PC-9 (cell line): ENCODE measurements around the gene AP3B1. TPM values are rescaled to one million over a fixed set of nuclear protein-coding genes. Genes with fewer than 3 reads are reported as not detected.

Source experiments
- Bru-seq: library from RNA; stranded (reverse); fragments of 400-500 nt; gene quantifications from one replicate; lab custom pipeline; 2021; lab: Mats Ljungman, UMichigan
- BruChase-seq, 2 experiments: library from RNA; stranded (reverse); fragments of 400-500 nt; gene quantifications; one replicate each; lab custom pipeline; 2021; lab: Mats Ljungman, UMichigan
- BruUV-seq: library from RNA; stranded (reverse); fragments of 400-500 nt; replicated peaks from 2 replicates; lab custom pipeline; 2021; lab: Mats Ljungman, UMichigan
- CTCF ChIA-PET: fragments of 300-600 bp; sonication (Branson Sonifier 250); formaldehyde crosslinking; loops from one replicate; lab custom pipeline; 2022; ENCODE audit warnings: antibody characterized with exemption; lab: Charles Lee
- POLR2A ChIA-PET: fragments of 300-600 bp; sonication (Branson Sonifier 250); formaldehyde crosslinking; loops from one replicate; lab custom pipeline; 2022; ENCODE audit warnings: antibody characterized with exemption; ENCODE audit not compliant: unreplicated experiment; lab: Charles Lee
- DNase-seq, 2 experiments: peaks; one replicate each; pipeline versions ENCODE4 v3.0.0 to v3.0.0-alpha.2; 2015 to 2022; ENCODE audit warnings: mixed read lengths in 1 of 2
- H2AFZ ChIP-seq: fragments of 200-600 bp; sonication (generic); 2 replicates; pipeline ENCODE4 v1.8.1; 2017; ENCODE audit warnings: antibody characterized with exemption
- H3F3A ChIP-seq: fragments of 200-600 bp; sonication (generic); 2 replicates; pipeline ENCODE4 v1.8.1; 2017; ENCODE audit warnings: antibody characterized with exemption, mild to moderate bottlenecking, low read depth; ENCODE audit not compliant: insufficient read depth
- H3K27ac ChIP-seq: fragments of 200-600 bp; sonication (generic); 2 replicates; pipeline ENCODE4 v1.6.1; 2016; ENCODE audit warnings: mixed run types
- H3K27me3 ChIP-seq: fragments of 200-600 bp; sonication (generic); 2 replicates; pipeline ENCODE4 v1.6.1; 2016; ENCODE audit warnings: low read depth, mixed run types; ENCODE audit not compliant: insufficient read depth
- H3K36me3 ChIP-seq: fragments of 200-600 bp; sonication (generic); 2 replicates; pipeline ENCODE4 v1.6.1; 2016; ENCODE audit warnings: low read depth, mixed run types
- H3K4me1 ChIP-seq: fragments of 200-600 bp; sonication (generic); replicated peaks from 2 replicates; pipeline ENCODE4 v1.6.1; 2016; ENCODE audit warnings: mixed run types; ENCODE audit not compliant: insufficient read depth
- H3K4me2 ChIP-seq: fragments of 200-600 bp; sonication (generic); 2 replicates; pipeline ENCODE4 v1.6.1; 2017; ENCODE audit warnings: mixed run types
- H3K4me3 ChIP-seq: fragments of 200-600 bp; sonication (generic); 2 replicates; pipeline ENCODE4 v1.6.1; 2016; ENCODE audit warnings: mixed run types
- H3K79me2 ChIP-seq: fragments of 200-600 bp; sonication (generic); 2 replicates; pipeline ENCODE4 v1.6.1; 2017; ENCODE audit warnings: low read depth, mixed run types
- H3K9me2 ChIP-seq: fragments of 200-600 bp; sonication (generic); 2 replicates; pipeline ENCODE4 v1.8.1; 2017; ENCODE audit warnings: mild to moderate bottlenecking; ENCODE audit not compliant: insufficient read depth
- H3K9me3 ChIP-seq: fragments of 200-600 bp; sonication (generic); 2 replicates; pipeline ENCODE4 v1.8.1; 2016; ENCODE audit warnings: low read depth; ENCODE audit not compliant: insufficient read depth
- H4K20me1 ChIP-seq: fragments of 200-600 bp; sonication (generic); 2 replicates; pipeline ENCODE4 v1.8.1; 2017; ENCODE audit not compliant: insufficient read depth
- EZH2 ChIP-seq: fragments of 200-600 bp; sonication (generic); IDR thresholded peaks from 2 replicates; pipeline ENCODE4 v1.8.0; 2017; ENCODE audit warnings: antibody characterized with exemption, low read depth
- intact Hi-C: fragments of 100-400 bp; cut with micrococcal nuclease; formaldehyde crosslinking; loops from one replicate; pipeline ENCODE4 v1.10.0; 2022; ENCODE audit not compliant: unreplicated experiment
- long read RNA-seq: library from polyadenylated mRNA; stranded (forward); transcript quantifications from one replicate; pipeline ENCODE4 v2.0.0, GENCODE V29; 2022
- total RNA-seq: library from RNA; stranded (reverse); gene quantifications from 2 replicates; pipeline ENCODE4 v1.2.3, GENCODE V29; 2021
- TF ChIP-seq, protein P1 (sequence below): fragments of 200-600 bp; sonication (generic); conservative IDR thresholded peaks from 2 replicates; pipeline ENCODE4 v1.6.1; 2017; ENCODE audit warnings: mixed run types, antibody characterized with exemption, mild to moderate bottlenecking, moderate library complexity

The AP3B1 gene, protein sequence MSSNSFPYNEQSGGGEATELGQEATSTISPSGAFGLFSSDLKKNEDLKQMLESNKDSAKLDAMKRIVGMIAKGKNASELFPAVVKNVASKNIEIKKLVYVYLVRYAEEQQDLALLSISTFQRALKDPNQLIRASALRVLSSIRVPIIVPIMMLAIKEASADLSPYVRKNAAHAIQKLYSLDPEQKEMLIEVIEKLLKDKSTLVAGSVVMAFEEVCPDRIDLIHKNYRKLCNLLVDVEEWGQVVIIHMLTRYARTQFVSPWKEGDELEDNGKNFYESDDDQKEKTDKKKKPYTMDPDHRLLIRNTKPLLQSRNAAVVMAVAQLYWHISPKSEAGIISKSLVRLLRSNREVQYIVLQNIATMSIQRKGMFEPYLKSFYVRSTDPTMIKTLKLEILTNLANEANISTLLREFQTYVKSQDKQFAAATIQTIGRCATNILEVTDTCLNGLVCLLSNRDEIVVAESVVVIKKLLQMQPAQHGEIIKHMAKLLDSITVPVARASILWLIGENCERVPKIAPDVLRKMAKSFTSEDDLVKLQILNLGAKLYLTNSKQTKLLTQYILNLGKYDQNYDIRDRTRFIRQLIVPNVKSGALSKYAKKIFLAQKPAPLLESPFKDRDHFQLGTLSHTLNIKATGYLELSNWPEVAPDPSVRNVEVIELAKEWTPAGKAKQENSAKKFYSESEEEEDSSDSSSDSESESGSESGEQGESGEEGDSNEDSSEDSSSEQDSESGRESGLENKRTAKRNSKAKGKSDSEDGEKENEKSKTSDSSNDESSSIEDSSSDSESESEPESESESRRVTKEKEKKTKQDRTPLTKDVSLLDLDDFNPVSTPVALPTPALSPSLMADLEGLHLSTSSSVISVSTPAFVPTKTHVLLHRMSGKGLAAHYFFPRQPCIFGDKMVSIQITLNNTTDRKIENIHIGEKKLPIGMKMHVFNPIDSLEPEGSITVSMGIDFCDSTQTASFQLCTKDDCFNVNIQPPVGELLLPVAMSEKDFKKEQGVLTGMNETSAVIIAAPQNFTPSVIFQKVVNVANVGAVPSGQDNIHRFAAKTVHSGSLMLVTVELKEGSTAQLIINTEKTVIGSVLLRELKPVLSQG
- 36.7 and 44.0 TPM in 2 replicates for total RNA-seq
- percentile 85 among the genes with signal in this experiment for Bru-seq, nascent RNA
- percentile 71 among the genes with signal in this experiment for BruChase-seq, experiment 1, labeled RNA remaining after a 2-hour chase
- BruChase-seq, experiment 2, labeled RNA remaining after a 6-hour chase, result percentile 66 among the genes with signal in this experiment
- long read RNA-seq, full-length matches to known transcripts, result 41 of 56 reads
- long read RNA-seq, partial matches to known transcripts, result 7 of 56 reads
- long read RNA-seq, other reads (novel, unspliced or antisense), result 8 of 56 reads

DNA sequence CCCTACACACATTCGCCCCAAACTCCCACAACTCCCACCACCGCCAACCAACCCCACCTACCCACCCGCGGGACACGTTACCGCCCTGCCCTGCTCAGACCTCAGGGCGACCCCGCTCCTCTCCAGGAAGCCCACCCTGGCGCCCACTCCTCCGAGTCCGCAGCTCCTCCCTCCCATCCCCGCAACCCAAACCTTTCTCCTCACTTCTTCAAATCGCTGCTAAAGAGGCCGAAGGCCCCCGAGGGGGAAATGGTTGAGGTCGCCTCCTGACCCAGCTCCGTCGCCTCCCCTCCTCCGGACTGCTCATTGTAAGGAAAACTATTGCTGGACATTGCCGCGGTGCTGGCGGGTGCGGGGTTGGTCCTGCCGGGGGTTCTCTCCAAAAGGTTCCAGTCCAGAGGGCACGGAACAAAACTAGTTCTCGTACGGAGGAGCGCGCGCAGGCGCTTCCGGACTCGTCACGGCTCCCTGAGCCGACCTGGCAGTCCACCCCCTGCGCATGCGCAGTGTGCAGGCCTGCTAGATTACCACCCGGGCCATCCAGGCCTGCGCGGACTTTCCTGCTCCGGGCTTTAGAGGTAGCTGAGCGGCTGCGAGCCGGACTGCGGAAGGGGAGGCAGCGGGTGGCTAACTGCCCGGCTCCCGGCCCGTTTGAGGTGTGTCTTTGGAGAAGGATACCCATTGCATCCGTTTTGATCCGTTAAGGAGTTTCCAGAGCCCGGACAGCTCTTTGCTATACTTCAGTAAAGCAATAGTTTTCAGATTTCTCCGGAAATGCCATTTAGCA, at the start of gene AP3B1:
TSS of gene AP3B1 (minus strand) at position 451 of the 787 bp plus-strand sequence. CDS start at position 332, 119 bp downstream.
- Histone ChIP-seq H3K4me3 (peak within 1 kb of the TSS; percentile 94), H3K27ac (peak within 1 kb of the TSS; percentile 52), H3K4me1 (peaks cover 9% of the 10 kb centered on the region; the same call in 1 of the 2 replicates), H3K4me2 (peak within 1 kb of the TSS; percentile 85), H2AFZ (peak within 1 kb of the TSS; percentile 94), H3F3A (peaks cover 8% of the 10 kb centered on the region), H3K27me3 (no peaks in the 10 kb centered on the region), H3K9me2 (no peaks in the 10 kb centered on the region), H3K9me3 (no peaks in the 10 kb centered on the region), H4K20me1 (no peaks in the 10 kb centered on the region), H3K36me3 (no peaks in the 10 kb centered on the region), H3K79me2 (peaks cover 49% of the 10 kb centered on the region)
- intact Hi-C loops, result loop anchor here (1.0 kb wide), 1 partner anchor 66 kb away; the partner anchor contains the start of gene SCAMP1
- no peak for TF ChIP-seq EZH2
- TF ChIP-seq, protein P1, sequence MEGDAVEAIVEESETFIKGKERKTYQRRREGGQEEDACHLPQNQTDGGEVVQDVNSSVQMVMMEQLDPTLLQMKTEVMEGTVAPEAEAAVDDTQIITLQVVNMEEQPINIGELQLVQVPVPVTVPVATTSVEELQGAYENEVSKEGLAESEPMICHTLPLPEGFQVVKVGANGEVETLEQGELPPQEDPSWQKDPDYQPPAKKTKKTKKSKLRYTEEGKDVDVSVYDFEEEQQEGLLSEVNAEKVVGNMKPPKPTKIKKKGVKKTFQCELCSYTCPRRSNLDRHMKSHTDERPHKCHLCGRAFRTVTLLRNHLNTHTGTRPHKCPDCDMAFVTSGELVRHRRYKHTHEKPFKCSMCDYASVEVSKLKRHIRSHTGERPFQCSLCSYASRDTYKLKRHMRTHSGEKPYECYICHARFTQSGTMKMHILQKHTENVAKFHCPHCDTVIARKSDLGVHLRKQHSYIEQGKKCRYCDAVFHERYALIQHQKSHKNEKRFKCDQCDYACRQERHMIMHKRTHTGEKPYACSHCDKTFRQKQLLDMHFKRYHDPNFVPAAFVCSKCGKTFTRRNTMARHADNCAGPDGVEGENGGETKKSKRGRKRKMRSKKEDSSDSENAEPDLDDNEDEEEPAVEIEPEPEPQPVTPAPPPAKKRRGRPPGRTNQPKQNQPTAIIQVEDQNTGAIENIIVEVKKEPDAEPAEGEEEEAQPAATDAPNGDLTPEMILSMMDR, result no peak
- DNase-seq, result peak; percentile 97 to 99
- no TSS peak for BruUV-seq
- ChIA-PET CTCF (interaction anchor here (0.7 to 0.9 kb wide), 2 partner anchors 66 to 775 kb away, joined by 3 to 4 read pairs; partner anchors contain the start of gene SCAMP1), POLR2A (interaction anchor here (0.5 to 0.9 kb wide), 5 partner anchors 34 to 1365 kb away, joined by 3 to 8 read pairs (median 4); partner anchors contain the start of gene SCAMP1)

DNA sequence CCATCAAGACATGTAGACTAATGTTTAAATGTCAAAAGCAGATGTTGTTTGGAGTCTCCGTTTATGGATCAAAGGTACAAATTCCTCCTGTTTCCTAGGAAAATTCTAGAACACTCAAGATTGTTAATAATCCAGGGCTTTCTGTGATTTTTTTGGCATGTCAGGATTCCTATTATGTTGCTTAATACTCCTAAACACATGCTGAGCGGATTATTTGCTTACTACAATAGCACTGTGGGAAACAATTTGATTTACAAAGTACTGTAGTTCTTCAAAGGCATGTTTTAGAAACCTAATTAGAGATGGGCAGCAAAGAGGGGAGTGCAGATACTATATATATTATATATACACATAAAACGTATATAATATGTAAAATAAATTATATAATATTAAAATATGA, 46.9 kb upstream of the AP3B1 start:
- H3K27ac ChIP-seq, result no peak overlapping the region
- H3K9me2 ChIP-seq, result no peaks in the 10 kb centered on the region
- POLR2A ChIA-PET, result interaction anchor here (0.6 kb wide), 1 partner anchor 67 kb away, joined by 3 read pairs; no protein-coding TSS in a partner anchor
- H4K20me1 ChIP-seq, result no peaks in the 10 kb centered on the region
- no peak for DNase-seq
- no peaks in the 10 kb centered on the region for H3K79me2 ChIP-seq
- TF ChIP-seq, protein P1, result no peak
- no peak for TF ChIP-seq EZH2
- no peaks in the 10 kb centered on the region for H3K36me3 ChIP-seq
- H3F3A ChIP-seq, result no peaks in the 10 kb centered on the region
- CTCF ChIA-PET, result no interaction called here
- no peaks in the 10 kb centered on the region for H3K4me1 ChIP-seq
- H2AFZ ChIP-seq, result no peak overlapping the region
- no TSS peak for BruUV-seq
- peaks cover 13% of the 10 kb centered on the region for H3K9me3 ChIP-seq
- H3K4me2 ChIP-seq, result no peak overlapping the region
- intact Hi-C loops, result no loop called here
- no peak overlapping the region for H3K4me3 ChIP-seq
- H3K27me3 ChIP-seq, result no peaks in the 10 kb centered on the region
